ENCODE data around the gene CACNB4. TPM values are rescaled to one million over a fixed set of nuclear protein-coding genes. Genes with fewer than 3 reads are reported as not detected.
"Not testable (repeated sequence)": the region's sequence is repeated elsewhere in the genome, so short reads cannot be mapped to it uniquely, and the experiment has no call there.

Gene CACNB4
- polyA plus RNA-seq, 1 donor: 6.4 TPM

- no peak for DNase-seq
Measured at GRCh38 chr2:151902829-151903228, 196.0 kb downstream of the CACNB4 start.

GRCh38 chr2:151900331-151900730, 198.5 kb downstream of the CACNB4 start:
- no peak for DNase-seq

DNA sequence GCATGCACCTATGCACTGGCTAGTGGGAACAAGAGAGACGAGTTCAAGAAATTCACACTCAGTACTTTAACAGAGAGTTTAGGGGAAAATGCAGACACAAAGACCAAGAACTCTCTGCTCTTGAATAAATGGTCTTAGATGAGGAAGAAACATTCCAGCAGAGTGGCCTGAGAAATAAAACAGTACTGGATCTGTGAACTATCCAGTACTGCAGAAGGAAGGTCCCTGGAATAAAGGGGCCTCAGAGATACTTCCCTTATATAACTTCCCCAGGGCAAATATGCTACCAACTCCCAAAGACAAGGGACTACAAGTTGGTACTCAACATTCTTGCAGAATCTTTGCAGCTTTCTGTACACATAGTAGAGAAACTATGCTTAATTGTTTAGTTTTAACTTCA, 199.7 kb downstream of the CACNB4 start:
- no peak for DNase-seq

DNA sequence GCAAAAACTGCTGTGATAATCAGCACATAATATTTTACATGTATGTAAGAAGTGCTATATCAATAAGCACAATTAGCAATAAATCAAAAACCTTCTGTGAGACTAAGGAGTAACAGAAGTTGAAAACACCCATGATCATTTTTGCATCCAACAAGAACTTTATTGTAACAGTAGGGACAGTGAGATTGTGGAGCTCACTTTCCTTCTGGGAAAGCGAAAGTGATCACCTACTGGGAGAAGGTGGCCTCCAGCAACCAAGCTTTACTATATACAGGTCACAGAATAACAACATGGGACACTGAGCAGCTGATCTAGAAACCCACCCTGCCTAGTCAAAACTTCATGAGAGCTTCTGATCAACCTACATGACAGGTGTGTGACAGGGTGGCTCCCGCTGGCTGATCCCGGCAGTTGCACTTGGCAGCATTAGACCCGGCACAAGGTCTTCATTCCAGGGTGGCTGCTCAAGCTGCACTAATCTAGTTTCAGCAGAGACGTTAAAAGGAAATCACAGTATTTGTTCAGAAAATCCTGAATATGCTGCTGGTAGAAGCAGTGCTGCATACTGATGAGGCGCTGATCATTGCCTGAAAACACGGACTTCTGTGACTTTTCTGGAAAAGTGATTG, 207.2 kb downstream of the CACNB4 start:
- no peak for DNase-seq

DNA sequence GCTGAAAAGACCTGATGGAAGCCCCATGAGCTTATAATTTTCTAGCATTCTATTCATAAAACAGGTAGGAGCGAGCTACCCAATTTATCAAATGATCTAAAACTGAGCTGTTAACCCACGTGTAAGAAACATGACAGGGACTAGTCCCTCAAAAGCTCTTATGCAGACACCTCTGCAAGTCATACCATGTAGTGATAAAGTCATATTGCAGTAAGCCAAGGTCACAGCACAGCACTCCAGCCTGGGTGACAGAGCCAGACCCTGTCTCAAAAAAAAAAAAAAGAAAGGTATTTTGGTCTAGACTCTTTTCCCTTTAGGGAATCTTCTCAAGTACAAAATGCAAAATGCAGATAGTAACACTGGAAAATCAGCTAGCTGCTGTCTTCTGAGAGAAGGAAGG, 211.7 kb downstream of the CACNB4 start:
- DNase-seq: no peak

DNA sequence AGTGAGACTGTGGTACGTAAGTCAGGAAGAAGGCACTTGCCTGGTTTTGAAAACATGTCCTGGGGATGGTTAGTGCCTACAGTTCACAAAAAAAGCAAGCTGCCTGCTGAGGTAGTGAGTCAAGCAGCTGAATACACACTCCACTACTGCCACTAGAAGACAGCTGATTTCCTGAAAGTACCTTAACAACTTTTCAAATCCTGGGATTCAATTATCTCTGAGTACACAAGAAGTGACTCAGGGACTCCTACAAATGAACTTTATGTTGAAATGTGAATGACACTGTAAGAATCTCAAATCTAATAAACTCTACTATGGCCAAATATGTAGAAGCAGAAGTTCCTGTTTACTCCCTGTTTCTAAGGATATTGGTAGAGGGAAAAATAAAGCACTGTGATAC, 212.6 kb downstream of the CACNB4 start:
- no peak for DNase-seq

DNA sequence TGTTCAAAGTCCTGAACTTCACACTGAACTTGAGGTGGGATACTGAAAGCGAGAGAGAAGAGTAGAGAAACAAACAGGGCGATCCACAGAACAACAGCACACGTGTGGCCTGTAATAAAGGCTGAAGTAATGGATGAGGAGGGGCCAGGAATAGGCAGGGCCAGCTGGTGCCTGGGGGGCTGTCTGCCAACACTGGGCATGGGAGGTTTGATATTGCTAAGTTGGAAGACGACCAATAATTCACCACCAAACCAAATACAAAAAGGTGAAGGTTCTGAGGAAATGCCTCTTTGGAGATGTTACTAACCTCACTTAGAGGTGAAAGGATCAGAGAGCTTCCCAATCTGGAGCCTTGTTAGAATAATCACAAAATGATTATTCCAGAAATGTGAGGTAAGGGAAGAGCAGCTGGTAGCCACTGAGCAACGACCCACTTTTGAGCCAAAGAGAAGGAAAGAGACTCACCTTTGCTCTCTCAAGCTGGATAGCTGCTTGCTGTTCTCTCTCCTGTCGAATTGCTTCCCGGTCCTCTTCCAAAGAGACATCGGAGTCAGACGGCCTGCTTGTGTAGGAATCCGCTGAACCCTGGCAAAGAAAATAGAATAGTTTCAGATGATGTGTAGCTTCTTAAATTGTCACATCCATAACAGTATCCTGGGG, 215.9 kb downstream of the CACNB4 start:
- no peak for DNase-seq

DNA sequence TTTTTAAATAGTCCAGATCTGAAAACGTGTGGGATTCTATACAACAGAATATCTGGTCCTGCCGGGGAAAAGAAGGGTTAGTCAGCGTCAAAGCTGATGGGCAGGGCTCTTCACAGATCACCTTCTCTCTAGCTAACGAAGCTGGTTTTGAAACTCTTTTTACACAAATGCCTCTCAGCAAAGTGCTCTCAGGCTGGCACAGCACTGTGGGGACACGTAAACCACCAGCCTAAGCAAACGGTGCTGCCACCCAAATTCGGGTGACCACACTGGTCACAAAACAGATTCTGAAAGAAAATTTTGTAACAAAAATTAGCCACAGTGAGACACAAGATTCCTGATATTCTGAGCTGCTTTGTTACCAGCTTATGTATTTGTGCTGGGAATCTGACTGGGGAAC, 217.5 kb downstream of the CACNB4 start:
- no peak for DNase-seq

DNA sequence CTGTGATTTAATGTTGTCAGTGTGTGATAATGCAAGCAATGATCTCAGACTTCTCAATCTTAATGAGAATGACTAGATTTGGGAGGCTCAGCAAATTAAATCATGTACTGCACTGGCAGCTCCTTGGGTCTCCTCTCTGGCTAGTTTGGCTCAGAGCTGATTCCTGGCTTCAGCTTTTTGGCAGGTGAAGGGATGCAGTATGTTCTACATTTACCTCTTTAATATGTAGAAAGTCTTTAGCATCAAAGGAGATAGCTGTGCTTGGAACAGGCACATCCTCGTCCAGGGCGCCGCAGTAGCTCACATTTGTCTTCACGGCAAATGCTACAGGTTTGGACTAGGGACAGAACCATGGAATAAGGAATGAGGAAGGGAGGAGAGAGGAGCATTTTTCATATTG, 218.3 kb downstream of the CACNB4 start:
- no peak for DNase-seq

DNA sequence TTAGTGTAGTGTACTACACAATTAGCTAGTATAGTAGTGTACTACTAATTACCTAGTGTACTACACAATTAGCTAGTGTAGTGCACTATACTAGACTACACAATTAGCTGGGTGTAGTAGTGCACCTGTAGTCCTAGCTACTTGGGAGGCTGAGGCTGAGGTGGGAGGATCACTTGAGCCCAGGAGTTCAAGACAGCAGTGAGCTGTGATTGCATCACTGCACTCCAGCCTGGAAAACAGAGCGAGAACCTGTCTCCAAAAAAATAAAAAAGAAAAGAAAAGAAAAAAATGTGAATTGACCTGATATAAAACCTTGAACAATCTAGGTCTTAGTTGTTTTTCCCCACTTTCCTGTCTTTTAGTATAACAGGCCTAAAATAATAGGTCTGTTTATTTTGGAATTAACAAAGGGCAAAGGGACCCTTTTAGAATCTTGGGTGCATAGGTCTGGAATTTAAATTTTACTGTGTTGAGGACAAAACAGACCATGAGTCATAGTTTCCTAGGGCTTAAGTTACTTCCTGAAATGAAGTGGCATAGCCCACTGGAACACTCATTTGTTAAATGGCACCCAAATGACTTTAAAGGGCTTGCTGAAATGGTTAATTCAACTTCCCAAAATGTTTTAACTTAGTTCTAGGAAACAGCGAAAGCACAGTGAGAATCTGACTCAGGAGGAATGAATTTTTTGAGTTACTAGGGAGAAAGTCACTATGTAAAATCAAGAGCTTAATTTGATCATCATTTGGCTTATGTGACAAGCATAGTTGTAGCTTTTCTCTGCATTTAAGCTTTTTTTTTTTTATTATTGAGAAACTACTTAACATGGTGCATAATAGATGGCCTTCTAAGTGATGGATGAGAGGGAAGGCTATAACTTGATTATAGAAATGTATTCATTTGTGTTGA, 219.9 kb downstream of the CACNB4 start:
- peak; percentile 17 for DNase-seq

DNA sequence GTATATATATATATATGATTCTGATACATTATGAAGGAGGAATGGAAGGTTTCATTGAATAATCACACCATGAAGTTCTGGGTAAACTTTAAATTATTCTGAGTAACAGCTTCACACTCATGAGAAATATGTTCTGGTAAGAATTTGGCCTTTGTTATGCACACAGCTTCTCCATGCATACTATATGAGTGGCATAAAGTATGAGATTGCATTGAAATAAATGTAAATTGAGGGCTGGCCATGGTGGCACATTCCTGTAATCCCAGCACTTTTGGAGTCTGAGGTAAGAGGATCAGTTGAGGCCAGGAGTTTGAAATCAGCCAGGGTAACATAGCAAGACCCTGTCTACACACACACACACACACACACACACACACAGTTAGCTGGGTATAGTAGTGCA, 220.6 kb downstream of the CACNB4 start:
- no peak for DNase-seq

GRCh38 chr2:151875631-151876030, 223.2 kb downstream of the CACNB4 start:
- not testable (repeated sequence) for DNase-seq

DNA sequence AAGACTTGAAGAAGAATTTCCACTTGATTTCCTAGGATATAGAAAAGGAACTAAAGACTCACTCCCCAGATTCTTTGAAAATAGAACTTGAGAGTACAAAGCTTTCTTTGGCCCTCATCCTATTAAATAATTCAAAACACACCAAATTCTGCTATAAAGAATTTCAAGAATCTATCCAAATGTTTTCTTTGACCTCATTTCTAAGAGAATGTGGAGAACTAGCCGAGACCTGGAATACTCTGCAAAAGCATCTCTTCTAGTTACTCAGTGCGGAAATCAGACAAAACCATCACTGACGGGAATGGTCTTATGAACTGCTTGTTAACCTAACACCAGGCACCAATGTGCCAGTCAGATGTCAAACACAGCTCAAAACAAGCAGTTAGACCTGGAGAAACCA, 226.4 kb downstream of the CACNB4 start:
- peak; percentile 9 for DNase-seq

- no peak for DNase-seq
Measured at GRCh38 chr2:151869291-151869690, 229.6 kb downstream of the CACNB4 start.

DNA sequence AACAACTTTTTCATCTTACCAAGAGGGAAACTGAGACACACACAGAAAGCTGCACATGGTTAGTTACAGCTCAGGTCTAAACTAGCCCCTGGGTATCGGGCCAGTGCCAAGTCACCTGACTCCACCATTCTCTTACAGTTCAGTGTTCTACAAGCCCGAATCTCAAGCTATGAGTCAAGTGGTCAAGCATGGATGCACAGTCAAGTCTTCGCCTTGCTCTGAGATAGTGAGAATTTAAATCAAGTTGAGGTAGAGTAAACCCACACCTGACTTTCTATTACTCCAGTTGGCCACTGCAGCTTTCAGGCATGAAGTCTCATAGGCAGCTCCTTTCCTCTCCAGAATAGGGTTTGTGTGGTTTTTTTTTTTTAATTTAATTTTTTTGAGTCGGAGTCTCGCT, 236.1 kb downstream of the CACNB4 start:
- DNase-seq: no peak

DNA sequence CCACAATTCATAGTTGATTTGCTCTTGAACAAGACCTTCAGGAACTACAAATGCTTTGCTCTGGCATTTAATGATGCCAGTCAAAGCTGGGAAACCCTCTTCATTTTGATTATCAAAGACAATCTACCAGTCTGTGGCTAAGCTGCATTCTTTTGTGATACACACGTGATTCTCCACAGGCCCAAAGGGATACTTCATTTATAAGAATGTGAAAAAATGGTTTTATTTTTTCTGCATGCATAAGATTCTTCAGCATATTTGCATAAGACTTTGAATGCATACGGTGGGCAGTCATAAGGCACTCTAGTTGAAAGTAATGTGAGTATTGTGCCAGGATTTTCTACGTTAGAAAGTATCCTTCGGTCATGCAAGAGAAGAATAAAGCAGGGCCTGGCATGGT, 237.7 kb downstream of the CACNB4 start:
- DNase-seq: no peak

GRCh38 chr2:151860613-151861146, 238.2 kb downstream of the CACNB4 start:
- no peak for DNase-seq

GRCh38 chr2:151860210-151860609, 238.6 kb downstream of the CACNB4 start:
- DNase-seq: no peak

GRCh38 chr2:151857650-151858049, 241.2 kb downstream of the CACNB4 start:
- DNase-seq: no peak

DNA sequence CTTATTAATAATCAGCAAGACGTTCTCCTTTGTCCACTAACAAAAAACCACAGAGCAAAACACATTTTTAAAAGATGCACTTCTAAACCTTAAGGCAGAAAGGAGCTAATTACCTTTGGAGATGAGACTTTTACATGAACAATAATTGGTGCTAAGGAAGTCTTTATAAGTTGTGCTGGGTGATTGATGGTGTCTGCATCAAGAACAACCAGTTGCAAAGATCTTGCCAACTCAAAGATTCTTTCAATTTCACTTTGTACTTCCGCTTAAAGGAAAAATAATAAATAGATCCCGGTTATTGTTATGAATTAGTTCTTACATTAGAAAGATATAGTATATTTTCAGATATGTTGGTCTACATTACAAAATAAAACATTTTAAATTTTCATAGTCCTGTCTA, 243.7 kb downstream of the CACNB4 start:
- DNase-seq: no peak

GRCh38 chr2:151853070-151853758, 245.6 kb downstream of the CACNB4 start:
- no peak for DNase-seq

- no peak for DNase-seq
Measured at GRCh38 chr2:151852260-151853069, 246.4 kb downstream of the CACNB4 start.

All from hindlimb muscle (tissue), 1 donor.